Esophagus mucosa (tissue), 1 donor: ENCODE data around the gene LPP. TPM values are rescaled to one million over a fixed set of nuclear protein-coding genes. Genes with fewer than 3 reads are reported as not detected.

Experiments
- ATAC-seq: fragments of 200-7000 bp; cut with Tn5 transposase; one replicate; pipeline ENCODE4 v1.9.1; 2020
- total RNA-seq: library from RNA; stranded (reverse); gene quantifications from one replicate; pipeline ENCODE4 v1.2.4, GENCODE V29; 2023
- donor health status: DM: yes; HTN: yes; CAD: no.

LPP gene
- total RNA-seq, 1 donor from 2014 or later = 89.0 TPM

GRCh38 chr3:188170461-188171459 lies 16.8 kb downstream of the LPP start:
- peak; percentile 81 for ATAC-seq

- no peak for ATAC-seq
Observed at GRCh38 chr3:188171682-188172467, 17.9 kb downstream of the LPP start.

- no peak for ATAC-seq
Observed at GRCh38 chr3:188174317-188175044, 20.5 kb downstream of the LPP start.

GRCh38 chr3:188176476-188176875 lies 22.5 kb downstream of the LPP start:
- ATAC-seq = peak; percentile 10

GRCh38 chr3:188176884-188177283 lies 22.9 kb downstream of the LPP start:
- ATAC-seq = no peak

GRCh38 chr3:188177721-188178120 lies 23.8 kb downstream of the LPP start:
- ATAC-seq = no peak

GRCh38 chr3:188178293-188178936 lies 24.5 kb downstream of the LPP start:
- no peak for ATAC-seq

- no peak for ATAC-seq
Observed at GRCh38 chr3:188179006-188179966, 25.3 kb downstream of the LPP start.

GRCh38 chr3:188180114-188180513 lies 26.2 kb downstream of the LPP start:
- ATAC-seq = no peak

GRCh38 chr3:188183452-188183851 lies 29.5 kb downstream of the LPP start:
- ATAC-seq = no peak

GRCh38 chr3:188184160-188184559 lies 30.2 kb downstream of the LPP start:
- ATAC-seq = no peak

- ATAC-seq = no peak
Observed at GRCh38 chr3:188184649-188185048, 30.7 kb downstream of the LPP start.

- ATAC-seq = peak; percentile 70
Observed at GRCh38 chr3:188185717-188186251, 31.8 kb downstream of the LPP start.

- peak; percentile 56 for ATAC-seq
Observed at GRCh38 chr3:188187053-188187452, 33.1 kb downstream of the LPP start.

- ATAC-seq = no peak
Observed at GRCh38 chr3:188188911-188189310, 35.0 kb downstream of the LPP start.

GRCh38 chr3:188191460-188191859 lies 37.5 kb downstream of the LPP start:
- ATAC-seq = no peak

- ATAC-seq = no peak
Observed at GRCh38 chr3:188192034-188192433, 38.1 kb downstream of the LPP start.

GRCh38 chr3:188194332-188194731 lies 40.4 kb downstream of the LPP start:
- no peak for ATAC-seq

- no peak for ATAC-seq
Observed at GRCh38 chr3:188196232-188196990, 42.5 kb downstream of the LPP start.

- ATAC-seq = peak; percentile 28
Observed at GRCh38 chr3:188197388-188197847, 43.5 kb downstream of the LPP start.
